Raji (cell line): ENCODE measurements around the gene NOVA2.

Source experiments
- POLR2A ChIP-seq: IDR thresholded peaks from 2 replicates; pipeline ENCODE4 v1.6.1; 2011; ENCODE audit warnings: low read depth, low read length, control low read depth; ENCODE audit not compliant: insufficient read depth

The NOVA2 gene

GRCh38 chr19:45973553-45974338, at the start of gene NOVA2:
Gene NOVA2 (minus strand): TSS chr19:45973865. CDS start chr19:45973351, 514 bp downstream.
- TF ChIP-seq POLR2A, result no peak

GRCh38 chr19:46023311-46023779, 49.7 kb upstream of the NOVA2 start:
- no peak for TF ChIP-seq POLR2A

GRCh38 chr19:46022431-46023310, 49.0 kb upstream of the NOVA2 start, which contains the start of gene PGLYRP1:
Gene PGLYRP1 (minus strand): TSS chr19:46023053. CDS start chr19:46023021, 32 bp downstream.
- no peak for TF ChIP-seq POLR2A

GRCh38 chr19:46022061-46022430, 48.4 kb upstream of the NOVA2 start:
- TF ChIP-seq POLR2A, result no peak

- no peak for TF ChIP-seq POLR2A
These were observed 47.9 kb upstream of the NOVA2 start for GRCh38 chr19:46021531-46022041.

- no peak for TF ChIP-seq POLR2A
These were observed 47.1 kb upstream of the NOVA2 start for GRCh38 chr19:46020819-46021125.

- TF ChIP-seq POLR2A, result no peak
These were observed 45.6 kb upstream of the NOVA2 start for GRCh38 chr19:46019270-46019669.

- TF ChIP-seq POLR2A, result no peak
These were observed 45.1 kb upstream of the NOVA2 start for GRCh38 chr19:46018729-46019251.

- no peak for TF ChIP-seq POLR2A
These were observed 44.4 kb upstream of the NOVA2 start for GRCh38 chr19:46017874-46018675.

- TF ChIP-seq POLR2A, result no peak
These were observed 43.4 kb upstream of the NOVA2 start for GRCh38 chr19:46017095-46017429.

- no peak for TF ChIP-seq POLR2A
These were observed 42.9 kb upstream of the NOVA2 start for GRCh38 chr19:46016426-46017094.

GRCh38 chr19:46015687-46016425, 42.2 kb upstream of the NOVA2 start:
- no peak for TF ChIP-seq POLR2A

GRCh38 chr19:46014941-46015686, 41.4 kb upstream of the NOVA2 start:
- TF ChIP-seq POLR2A, result no peak
